Ishikawa (cell line): Measurements from ENCODE around the gene SCAP.

Source experiments
- CEBPB ChIP-seq: IDR thresholded peaks from 2 replicates; pipeline ENCODE4 v1.6.1; 2012
- CREB1 ChIP-seq: IDR thresholded peaks from 2 replicates; pipeline ENCODE4 v1.6.1; 2012; ENCODE audit warnings: low read depth
- EGR1 ChIP-seq: IDR thresholded peaks from 2 replicates; pipeline ENCODE4 v1.6.1; 2012
- EP300 ChIP-seq: IDR thresholded peaks from 2 replicates; pipeline ENCODE4 v1.6.1; 2012; ENCODE audit warnings: borderline replicate concordance
- FOXM1 ChIP-seq: IDR thresholded peaks from 2 replicates; pipeline ENCODE4 v1.6.1; 2012; ENCODE audit warnings: low read depth, borderline replicate concordance
- NFIC ChIP-seq: IDR thresholded peaks from 2 replicates; pipeline ENCODE4 v1.6.1; 2012
- RAD21 ChIP-seq: IDR thresholded peaks from 2 replicates; pipeline ENCODE4 v1.6.1; 2012; ENCODE audit warnings: low read depth
- REST ChIP-seq: IDR thresholded peaks from 2 replicates; pipeline ENCODE4 v1.6.1; 2012; ENCODE audit warnings: low read depth, mild to moderate bottlenecking
- TAF1 ChIP-seq: IDR thresholded peaks from 2 replicates; pipeline ENCODE4 v1.6.1; 2012; ENCODE audit warnings: low read depth, mild to moderate bottlenecking
- TCF12 ChIP-seq: IDR thresholded peaks from 2 replicates; pipeline ENCODE4 v1.6.1; 2012; ENCODE audit warnings: low read depth
- TEAD4 ChIP-seq: IDR thresholded peaks from 2 replicates; pipeline ENCODE4 v1.6.1; 2012
- USF1 ChIP-seq: IDR thresholded peaks from 2 replicates; pipeline ENCODE4 v1.6.1; 2012
- YY1 ChIP-seq: IDR thresholded peaks from 2 replicates; pipeline ENCODE4 v1.6.1; 2012; ENCODE audit warnings: low read depth
- ZBTB7A ChIP-seq: IDR thresholded peaks from 2 replicates; pipeline ENCODE4 v1.6.1; 2012; ENCODE audit warnings: low read depth
- TF ChIP-seq, protein P1 (sequence below): IDR thresholded peaks from 2 replicates; pipeline ENCODE4 v1.6.1; 2012

The SCAP gene

DNA sequence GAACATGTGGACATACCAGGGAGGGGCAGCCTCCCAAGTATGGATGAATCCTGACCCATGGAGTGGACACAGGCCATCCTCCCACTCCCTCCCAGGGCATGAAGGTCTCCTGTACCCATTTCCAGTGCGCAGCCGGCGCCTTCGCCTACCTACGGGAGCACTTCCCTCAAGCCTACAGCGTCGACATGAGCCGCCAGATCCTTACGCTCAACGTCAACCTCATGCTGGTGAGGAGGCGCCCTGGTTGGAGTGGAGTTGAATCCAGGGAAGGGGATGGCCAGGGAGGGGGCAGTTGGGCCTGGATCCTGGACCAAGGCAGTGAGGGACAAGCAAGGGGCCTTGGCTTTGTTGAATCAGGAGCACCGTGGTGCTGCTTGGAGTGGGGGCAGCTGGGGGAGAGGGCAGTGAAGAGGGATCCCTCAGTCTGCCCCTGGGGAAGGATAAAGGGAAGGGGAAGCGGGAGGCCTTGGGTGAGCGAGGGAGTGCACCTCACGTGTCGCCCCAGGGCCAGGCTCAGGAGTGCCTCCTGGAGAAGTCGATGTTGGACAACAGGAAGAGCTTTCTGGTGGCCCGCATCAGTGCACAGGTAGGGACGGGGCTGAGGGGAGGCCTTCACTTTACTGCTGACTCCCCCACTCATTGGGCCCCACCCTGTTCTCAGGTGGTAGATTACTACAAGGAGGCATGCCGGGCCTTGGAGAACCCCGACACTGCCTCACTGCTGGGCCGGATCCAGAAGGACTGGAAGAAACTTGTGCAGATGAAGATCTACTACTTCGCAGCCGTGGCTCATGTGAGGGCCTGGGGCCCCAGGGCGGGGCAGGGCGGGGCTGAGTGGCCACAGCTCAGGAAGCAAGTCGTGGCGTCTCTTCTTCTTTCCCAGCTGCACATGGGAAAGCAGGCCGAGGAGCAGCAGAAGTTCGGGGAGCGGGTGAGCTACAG lies 69.7 kb downstream of the SCAP start:
- TF ChIP-seq EP300 (no peak), ZBTB7A (no peak), YY1 (no peak), USF1 (no peak), FOXM1 (no peak), TCF12 (no peak), REST (no peak), EGR1 (no peak)
- TF ChIP-seq, protein P1, sequence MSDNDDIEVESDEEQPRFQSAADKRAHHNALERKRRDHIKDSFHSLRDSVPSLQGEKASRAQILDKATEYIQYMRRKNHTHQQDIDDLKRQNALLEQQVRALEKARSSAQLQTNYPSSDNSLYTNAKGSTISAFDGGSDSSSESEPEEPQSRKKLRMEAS, result no peak

DNA sequence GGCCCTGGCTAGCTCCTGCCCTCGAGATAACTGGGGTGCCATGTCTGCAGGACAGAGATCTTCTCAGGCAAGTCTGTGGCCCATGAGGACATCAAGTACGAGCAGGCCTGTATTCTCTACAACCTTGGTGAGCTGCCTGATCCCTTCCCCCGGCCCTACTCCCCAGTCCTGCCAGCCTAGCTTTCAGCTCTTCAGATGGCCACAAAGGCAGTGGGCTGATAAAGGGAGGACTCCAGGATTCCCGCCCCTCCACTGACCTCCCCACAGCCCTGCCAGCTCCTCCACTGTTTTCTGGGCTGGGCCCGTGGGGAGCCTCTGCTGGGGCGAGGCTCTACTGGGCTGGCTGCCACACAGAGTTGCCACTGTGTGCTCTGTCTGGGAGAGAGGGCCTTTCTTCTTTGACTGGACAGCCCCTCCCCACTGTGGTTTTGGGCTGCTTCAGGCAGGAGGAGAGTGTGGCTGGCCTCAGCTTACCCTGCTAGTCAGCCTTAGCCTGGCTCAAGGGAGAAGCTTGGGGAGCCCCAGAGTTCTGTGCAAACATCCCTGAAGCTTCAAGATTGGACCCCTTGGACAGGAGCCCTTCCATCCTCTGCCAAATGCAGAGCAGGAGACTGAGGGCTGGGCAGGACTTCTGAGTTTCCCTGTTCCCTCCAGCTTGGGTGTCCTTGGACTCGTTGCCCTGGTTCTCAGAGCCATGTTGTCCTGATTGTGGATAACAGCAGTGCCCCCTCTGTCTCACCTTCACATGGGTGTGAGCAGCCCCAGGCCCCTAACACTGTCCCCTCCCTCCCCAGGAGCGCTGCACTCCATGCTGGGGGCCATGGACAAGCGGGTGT lies 70.6 kb downstream of the SCAP start:
- no peak for TF ChIP-seq FOXM1
- TF ChIP-seq TAF1, result no peak
- no peak for TF ChIP-seq EP300
- no peak for TF ChIP-seq CREB1
- TF ChIP-seq YY1, result no peak
- TF ChIP-seq USF1, result no peak
- TF ChIP-seq CEBPB, result no peak
- TF ChIP-seq EGR1, result no peak
- TF ChIP-seq ZBTB7A, result no peak
- TF ChIP-seq REST, result no peak
- TF ChIP-seq, protein P1, result no peak
- no peak for TF ChIP-seq RAD21
- TF ChIP-seq TCF12, result no peak
- TF ChIP-seq TEAD4, result no peak
- TF ChIP-seq NFIC, result no peak

GRCh38 chr3:47404431-47404876 lies 71.3 kb downstream of the SCAP start:
- TF ChIP-seq CEBPB (no peak), YY1 (no peak), REST (no peak), EP300 (no peak), USF1 (no peak), NFIC (no peak), TCF12 (no peak), RAD21 (no peak), EGR1 (no peak), CREB1 (no peak), FOXM1 (no peak), TEAD4 (no peak)
- TF ChIP-seq, protein P1, result no peak
